Skin of body (tissue), 2 donors: Measurements from ENCODE around the gene PDZK1IP1. TPM values are rescaled to one million over a fixed set of nuclear protein-coding genes. Genes with fewer than 3 reads are reported as not detected.

Experiments
- DNase-seq: peaks from one replicate; lab custom pipeline; 2025; lab: John Stamatoyannopoulos, UW
- total RNA-seq: library from RNA; depleted of rRNA; stranded (reverse); fragments of >200 nt; gene quantifications from one replicate; pipeline ENCODE4 v1.2.3, GENCODE V29; 2014

Gene PDZK1IP1, protein sequence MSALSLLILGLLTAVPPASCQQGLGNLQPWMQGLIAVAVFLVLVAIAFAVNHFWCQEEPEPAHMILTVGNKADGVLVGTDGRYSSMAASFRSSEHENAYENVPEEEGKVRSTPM
- 5.2 TPM for total RNA-seq

- DNase-seq = no peak
Observed at GRCh38 chr1:47189844-47190508, at the start of gene PDZK1IP1. Gene PDZK1IP1, minus strand, starts transcription at chr1:47190036. Its CDS starts 104 bp downstream, at chr1:47189932.

GRCh38 chr1:47238935-47239592 is 49.2 kb upstream of the PDZK1IP1 start:
- DNase-seq = no peak

DNA sequence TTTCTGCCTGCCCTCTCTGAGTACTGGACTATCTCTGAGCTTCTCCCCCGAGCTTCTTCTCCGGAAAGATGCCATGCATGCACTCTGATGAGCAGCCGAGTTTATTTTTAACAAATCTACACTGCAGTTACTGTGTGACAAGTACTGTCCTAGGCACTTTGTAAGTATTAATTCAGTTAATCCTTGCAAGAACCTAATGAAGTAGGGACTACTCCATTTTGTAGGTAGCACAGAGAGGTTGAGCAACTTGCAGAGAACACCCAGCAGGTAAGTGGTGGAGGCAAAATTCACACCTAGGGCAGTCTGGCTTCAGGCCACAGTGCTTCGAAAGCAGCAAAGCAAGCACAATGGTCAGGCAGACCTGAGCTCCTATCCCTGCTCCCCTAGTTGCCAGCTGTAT is 46.0 kb upstream of the PDZK1IP1 start:
- no peak for DNase-seq

DNA sequence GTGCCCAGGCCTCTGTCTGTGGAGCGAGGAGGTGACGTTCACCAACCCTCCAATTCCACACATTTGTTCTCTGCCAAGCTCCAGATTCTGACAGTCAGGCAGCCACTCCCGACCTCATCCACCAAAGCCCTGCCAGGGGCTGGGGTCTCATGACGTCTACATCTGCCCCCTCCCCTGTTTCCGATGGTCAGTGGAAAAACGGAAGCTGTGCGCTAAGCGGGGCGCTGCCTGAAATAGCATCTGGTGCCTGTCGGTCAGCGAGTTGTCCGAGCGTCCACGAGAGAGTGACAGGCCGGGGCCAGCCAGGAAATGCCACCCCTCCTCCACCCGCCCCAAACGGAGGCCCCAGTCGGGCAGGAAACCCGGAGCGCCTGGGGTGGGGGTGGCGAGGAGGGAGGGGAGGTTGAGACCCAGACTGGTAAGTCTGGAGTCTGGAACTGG is 45.4 kb upstream of the PDZK1IP1 start:
- DNase-seq = no peak

DNA sequence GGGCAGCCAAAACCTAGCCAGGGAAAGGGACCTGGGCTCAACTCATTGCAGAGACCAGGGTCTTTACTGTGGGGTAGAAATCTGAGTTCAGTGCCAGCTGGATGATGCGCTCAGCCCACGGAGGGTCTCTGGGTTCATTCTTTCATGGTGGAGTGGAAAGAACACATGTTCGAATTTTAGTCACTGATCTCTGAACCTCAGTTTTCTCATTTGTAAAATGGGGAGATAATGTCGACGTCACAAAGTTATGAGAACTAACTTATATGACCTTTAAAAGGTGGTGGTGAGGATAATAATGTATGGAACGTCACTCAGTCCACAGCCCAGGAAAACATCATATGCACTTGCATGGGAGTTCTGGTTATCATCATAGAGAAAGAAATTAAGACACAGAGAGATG is 43.4 kb upstream of the PDZK1IP1 start:
- no peak for DNase-seq

DNA sequence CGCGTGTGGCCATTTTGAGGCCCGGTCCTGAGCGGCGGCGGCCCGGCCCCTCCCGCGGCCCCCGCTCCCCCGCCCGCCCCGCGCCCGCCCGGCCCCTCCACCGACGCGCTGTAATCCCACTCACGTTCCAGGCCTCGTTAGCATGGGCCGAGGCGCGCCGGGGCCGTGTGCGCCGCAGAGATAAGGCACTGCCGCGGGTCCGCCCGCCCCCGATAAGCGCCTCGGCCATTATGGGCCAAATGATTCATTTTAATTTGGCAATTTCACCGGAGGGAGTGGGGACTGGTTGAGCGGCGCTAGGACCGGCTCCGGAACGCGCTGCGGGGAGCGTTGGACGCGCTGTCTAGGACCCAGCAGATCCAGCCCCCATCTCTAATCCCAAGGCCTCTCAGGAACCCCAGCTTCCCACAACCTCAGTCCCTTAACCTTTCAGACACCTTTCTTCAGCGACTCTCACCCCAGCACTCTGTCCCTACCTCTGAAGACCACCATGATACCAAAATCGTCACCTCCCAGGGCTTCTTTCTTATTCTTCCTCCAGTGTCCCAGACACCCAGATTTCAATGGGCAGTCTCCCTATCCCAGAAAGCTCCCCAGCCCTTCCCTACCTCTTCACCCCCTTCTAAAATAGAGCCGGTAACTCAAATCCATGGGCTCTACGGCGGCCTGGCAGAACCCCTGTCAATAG is 42.5 kb upstream of the PDZK1IP1 start, which contains the start of gene TAL1:
Gene TAL1 (minus strand): TSS at position 39 of the 688 bp plus-strand sequence. CDS start 6,337 bp downstream, outside the sequence.
- DNase-seq = no peak

GRCh38 chr1:47231301-47232186 is 41.7 kb upstream of the PDZK1IP1 start:
- peak; percentile 47 for DNase-seq

DNA sequence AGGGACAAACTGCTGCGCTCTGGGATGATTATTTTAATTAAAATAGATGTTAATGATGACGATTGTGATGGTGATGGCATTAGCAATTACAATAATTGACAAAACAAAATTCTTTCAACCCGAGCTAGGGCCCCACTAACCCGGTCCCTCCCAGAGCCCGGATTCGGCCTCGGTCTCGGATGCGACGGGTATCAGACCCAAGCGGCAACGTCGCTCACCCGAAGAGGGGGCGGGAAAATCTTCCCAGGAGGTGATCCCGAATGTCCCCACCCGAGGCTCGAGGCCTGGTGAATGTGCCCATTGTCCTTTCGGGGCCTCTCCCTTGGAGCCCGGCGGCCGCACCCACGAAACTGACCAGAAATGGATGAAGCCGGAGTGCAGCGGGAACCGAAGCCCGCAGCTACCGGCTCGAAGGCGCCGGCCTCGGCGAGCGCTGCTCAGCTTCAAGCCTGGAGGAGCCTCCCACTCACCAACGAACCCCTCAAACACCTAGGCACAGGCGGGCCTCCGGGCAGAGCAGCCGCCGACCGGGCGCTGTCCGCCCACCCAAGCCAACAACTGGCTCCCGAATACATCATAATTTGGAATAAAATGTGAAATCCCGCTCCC is 41.0 kb upstream of the PDZK1IP1 start:
- no peak for DNase-seq

- no peak for DNase-seq
Observed at GRCh38 chr1:47229886-47230691, 40.3 kb upstream of the PDZK1IP1 start.

GRCh38 chr1:47229031-47229885 is 39.4 kb upstream of the PDZK1IP1 start:
- DNase-seq = no peak

DNA sequence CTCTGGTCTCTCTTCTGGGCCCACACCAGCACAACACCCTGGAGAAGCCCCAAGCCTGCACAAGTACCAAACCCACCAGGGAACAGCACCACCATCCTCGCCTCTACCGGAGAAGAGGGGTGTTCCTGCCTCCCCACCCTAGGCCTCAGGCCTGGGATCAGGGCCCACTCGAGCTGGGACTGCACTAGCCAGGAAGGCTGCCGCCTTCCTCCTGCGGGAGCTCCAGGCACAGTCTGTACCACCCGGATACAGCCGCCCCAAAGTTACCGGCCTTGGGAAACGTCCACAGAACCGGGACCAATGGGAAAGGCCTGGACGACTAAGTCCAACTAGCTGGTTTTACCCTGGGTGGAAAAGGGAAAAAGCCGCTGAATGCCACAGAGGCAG is 38.8 kb upstream of the PDZK1IP1 start:
- DNase-seq = no peak

DNA sequence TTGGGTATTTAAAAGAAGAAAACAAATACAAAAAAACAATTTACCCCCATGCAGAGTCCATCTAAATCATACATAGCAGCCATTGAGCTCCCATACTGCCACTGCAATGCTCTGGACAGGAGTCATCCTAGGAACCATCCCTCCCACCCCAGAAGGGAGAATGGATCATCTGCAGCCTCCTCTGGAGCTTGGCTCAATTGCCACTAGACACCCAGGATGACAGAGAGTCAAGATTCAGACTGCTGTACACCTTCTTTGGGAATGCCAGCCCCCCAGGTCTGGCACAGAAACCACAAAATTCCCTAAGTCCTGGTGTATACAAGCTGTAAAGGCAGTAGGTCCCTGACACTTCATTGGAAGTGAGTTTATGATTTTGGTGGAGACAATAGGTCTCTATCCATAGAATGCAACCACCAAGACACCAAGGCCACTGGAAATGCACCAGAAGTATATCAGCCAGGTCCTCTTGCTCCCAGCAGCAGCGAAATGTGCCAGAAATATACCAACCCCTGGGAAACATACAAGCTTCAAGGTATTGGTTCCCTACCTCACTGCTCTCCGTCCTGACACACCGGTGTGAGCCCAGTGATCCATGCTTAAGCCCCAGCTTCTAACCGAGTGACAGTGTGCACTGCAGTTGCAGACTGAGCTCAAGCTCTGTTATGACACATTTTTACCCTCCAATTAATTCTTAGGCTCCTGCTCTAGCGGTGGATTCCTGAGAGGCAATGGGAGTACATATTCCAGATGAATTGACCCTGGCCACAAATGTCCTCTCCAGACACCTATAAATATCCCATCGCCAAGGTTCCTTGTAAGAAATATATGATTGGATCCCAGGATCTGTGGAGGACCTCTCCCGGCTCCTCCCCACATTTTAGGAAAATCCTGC is 37.8 kb upstream of the PDZK1IP1 start:
- no peak for DNase-seq

DNA sequence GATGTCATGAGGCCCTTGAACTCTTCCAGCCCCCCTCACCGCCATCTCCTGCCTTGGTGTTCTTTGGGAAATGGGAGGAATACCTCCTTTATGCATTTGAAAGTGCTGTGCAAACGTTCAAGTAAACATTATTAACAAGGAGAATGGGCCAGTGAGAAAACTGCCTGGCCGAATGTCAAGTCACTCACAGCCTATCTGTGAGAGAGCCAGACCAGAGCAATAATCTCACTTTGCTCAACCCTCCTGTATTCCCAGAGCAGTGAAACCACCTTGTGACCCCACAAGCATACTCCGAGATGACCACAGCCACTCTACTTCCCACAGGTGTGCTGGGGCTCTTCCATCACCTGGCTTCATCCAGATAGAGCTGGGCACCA is 37.0 kb upstream of the PDZK1IP1 start:
- no peak for DNase-seq

DNA sequence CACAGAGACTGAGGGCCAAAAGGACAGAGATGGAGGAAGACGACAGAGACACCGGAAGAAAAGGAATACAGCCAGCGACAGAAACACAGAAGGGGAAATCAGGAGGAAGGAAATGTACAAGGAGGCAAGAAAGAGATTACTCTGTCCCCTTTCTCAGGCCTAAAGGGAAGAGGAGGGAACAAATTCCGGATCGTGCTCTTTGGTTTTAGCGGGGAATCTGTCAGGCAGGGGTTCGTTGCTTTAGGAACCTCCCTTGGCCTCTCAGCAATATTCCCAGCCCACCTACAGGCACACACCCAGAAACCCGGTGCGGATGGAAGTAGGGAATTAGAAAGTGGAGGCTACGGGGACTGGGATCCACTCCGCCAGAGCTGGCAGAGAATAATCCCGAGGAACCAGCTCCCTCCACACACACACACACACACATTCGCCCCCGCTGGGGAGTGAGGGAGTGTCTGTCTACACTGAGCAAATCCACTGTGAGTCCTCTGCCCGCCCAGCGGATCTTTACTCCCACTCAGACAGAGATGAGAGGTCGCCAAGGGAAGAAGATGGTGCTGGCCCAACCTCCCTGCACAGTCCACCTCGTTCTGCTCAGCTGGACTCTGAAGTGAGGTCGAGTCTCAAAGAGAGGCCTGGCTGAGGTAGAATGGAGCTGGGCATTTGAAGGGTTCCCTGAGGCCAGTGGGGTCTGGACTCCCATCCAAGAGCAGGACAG is 36.4 kb upstream of the PDZK1IP1 start:
- no peak for DNase-seq

- no peak for DNase-seq
Observed at GRCh38 chr1:47225430-47226100, 35.7 kb upstream of the PDZK1IP1 start.

- DNase-seq = no peak
Observed at GRCh38 chr1:47224676-47225399, 35.0 kb upstream of the PDZK1IP1 start.
